Activated CD4-positive, alpha-beta T cell treated with anti-CD3 and anti-CD28 coated beads, Interleukin-2, amount 10 ng/mL, durations not matched to agents 24 days and 14 days (primary cell): ENCODE results near the gene PARP14. TPM values are rescaled to one million over a fixed set of nuclear protein-coding genes. Genes with fewer than 3 reads are reported as not detected.
"Not testable (repeated sequence)": the region's sequence is repeated elsewhere in the genome, so short reads cannot be mapped to it uniquely, and the experiment has no call there.

Experiments used
- DNase-seq: peaks from one replicate; pipeline ENCODE4 v3.0.0; 2022
- H3K27ac Mint-ChIP-seq: one replicate; pipeline ENCODE4 v1.8.0; 2022; ENCODE audit warnings: mild to moderate bottlenecking, mixed read lengths
- H3K27me3 Mint-ChIP-seq: one replicate; pipeline ENCODE4 v1.8.0; 2022; ENCODE audit warnings: mixed read lengths
- H3K36me3 Mint-ChIP-seq: one replicate; pipeline ENCODE4 v1.8.0; 2022; ENCODE audit warnings: low read depth, mild to moderate bottlenecking, mixed read lengths
- H3K4me1 Mint-ChIP-seq: one replicate; pipeline ENCODE4 v1.8.0; 2021; ENCODE audit warnings: mixed read lengths
- H3K4me3 Mint-ChIP-seq: one replicate; pipeline ENCODE4 v1.8.0; 2022; ENCODE audit warnings: mild to moderate bottlenecking, moderate library complexity, mixed read lengths
- H3K9me3 Mint-ChIP-seq: one replicate; pipeline ENCODE4 v1.8.0; 2021; ENCODE audit warnings: mixed read lengths
- intact Hi-C: fragments of 100-400 bp; cut with micrococcal nuclease; formaldehyde crosslinking; loops from one replicate; pipeline ENCODE4 v1.15.1; 2023
- total RNA-seq: library from RNA; stranded (reverse); gene quantifications from 2 replicates; pipeline ENCODE4 v1.2.3, GENCODE V29; 2022

The PARP14 gene
- total RNA-seq, 1 donor from 2014 or later: 65.6 TPM

- Mint-ChIP-seq H3K9me3 (no peaks in the 10 kb centered on the region), H3K36me3 (peaks cover 44% of the 10 kb centered on the region), H3K27ac (peak overlapping the region; percentile 73), H3K4me1 (peaks cover 53% of the 10 kb centered on the region), H3K27me3 (no peaks in the 10 kb centered on the region), H3K4me3 (peak overlapping the region; percentile 6)
- intact Hi-C loops: no loop called here
- DNase-seq: no peak
These were observed 6.7 kb downstream of the PARP14 start for GRCh38 chr3:122687298-122687697.

GRCh38 chr3:122688996-122689395 lies 8.4 kb downstream of the PARP14 start:
- no peak for DNase-seq
- no peak overlapping the region for H3K4me3 Mint-ChIP-seq
- H3K27ac Mint-ChIP-seq: no peak overlapping the region
- no peaks in the 10 kb centered on the region for H3K9me3 Mint-ChIP-seq
- no peaks in the 10 kb centered on the region for H3K27me3 Mint-ChIP-seq
- peaks cover 38% of the 10 kb centered on the region for H3K4me1 Mint-ChIP-seq
- peaks cover 50% of the 10 kb centered on the region for H3K36me3 Mint-ChIP-seq
- intact Hi-C loops: no loop called here

GRCh38 chr3:122689587-122689986 lies 8.9 kb downstream of the PARP14 start:
- intact Hi-C loops: no loop called here

GRCh38 chr3:122690096-122690495 lies 9.5 kb downstream of the PARP14 start:
- H3K27me3 Mint-ChIP-seq: no peaks in the 10 kb centered on the region

More at GRCh38 chr3:122689587-122689986, 8.9 kb downstream of the PARP14 start:
- H3K27me3 Mint-ChIP-seq: no peaks in the 10 kb centered on the region
- no peak overlapping the region for H3K4me3 Mint-ChIP-seq
- no peaks in the 10 kb centered on the region for H3K9me3 Mint-ChIP-seq
- H3K27ac Mint-ChIP-seq: peak overlapping the region; percentile 10
- peaks cover 34% of the 10 kb centered on the region for H3K4me1 Mint-ChIP-seq
- DNase-seq: no peak
- H3K36me3 Mint-ChIP-seq: peaks cover 51% of the 10 kb centered on the region

GRCh38 chr3:122691195-122691594 lies 10.6 kb downstream of the PARP14 start:
- DNase-seq: no peak
- Mint-ChIP-seq H3K4me1 (peaks cover 38% of the 10 kb centered on the region), H3K36me3 (peaks cover 56% of the 10 kb centered on the region), H3K9me3 (no peaks in the 10 kb centered on the region), H3K27me3 (no peaks in the 10 kb centered on the region), H3K27ac (no peak overlapping the region), H3K4me3 (no peak overlapping the region)
- intact Hi-C loops: no loop called here

More at GRCh38 chr3:122690096-122690495, 9.5 kb downstream of the PARP14 start:
- peaks cover 53% of the 10 kb centered on the region for H3K36me3 Mint-ChIP-seq
- H3K27ac Mint-ChIP-seq: peak overlapping the region; percentile 10
- intact Hi-C loops: no loop called here
- no peak overlapping the region for H3K4me3 Mint-ChIP-seq
- no peaks in the 10 kb centered on the region for H3K9me3 Mint-ChIP-seq
- H3K4me1 Mint-ChIP-seq: peaks cover 38% of the 10 kb centered on the region
- DNase-seq: no peak

GRCh38 chr3:122692674-122693073 lies 12.0 kb downstream of the PARP14 start:
- intact Hi-C loops: no loop called here
- Mint-ChIP-seq H3K36me3 (peaks cover 66% of the 10 kb centered on the region), H3K4me3 (no peak overlapping the region), H3K27me3 (no peaks in the 10 kb centered on the region), H3K27ac (no peak overlapping the region), H3K9me3 (no peaks in the 10 kb centered on the region), H3K4me1 (peaks cover 31% of the 10 kb centered on the region)
- no peak for DNase-seq

GRCh38 chr3:122694966-122695365 lies 14.3 kb downstream of the PARP14 start:
- peaks cover 31% of the 10 kb centered on the region for H3K4me1 Mint-ChIP-seq
- peaks cover 74% of the 10 kb centered on the region for H3K36me3 Mint-ChIP-seq
- DNase-seq: no peak
- H3K9me3 Mint-ChIP-seq: no peaks in the 10 kb centered on the region
- no peaks in the 10 kb centered on the region for H3K27me3 Mint-ChIP-seq
- intact Hi-C loops: no loop called here
- no peak overlapping the region for H3K4me3 Mint-ChIP-seq
- H3K27ac Mint-ChIP-seq: peak overlapping the region; percentile 9

- Mint-ChIP-seq H3K36me3 (peaks cover 82% of the 10 kb centered on the region), H3K4me3 (no peak overlapping the region), H3K27me3 (no peaks in the 10 kb centered on the region), H3K9me3 (no peaks in the 10 kb centered on the region), H3K4me1 (peaks cover 32% of the 10 kb centered on the region), H3K27ac (no peak overlapping the region)
- intact Hi-C loops: no loop called here
- no peak for DNase-seq
These were observed 15.4 kb downstream of the PARP14 start for GRCh38 chr3:122695927-122696561.

GRCh38 chr3:122697952-122698620 lies 17.4 kb downstream of the PARP14 start:
- H3K27me3 Mint-ChIP-seq: no peaks in the 10 kb centered on the region
- intact Hi-C loops: no loop called here
- H3K9me3 Mint-ChIP-seq: no peaks in the 10 kb centered on the region
- no peak overlapping the region for H3K27ac Mint-ChIP-seq
- peaks cover 77% of the 10 kb centered on the region for H3K36me3 Mint-ChIP-seq
- no peak overlapping the region for H3K4me3 Mint-ChIP-seq
- H3K4me1 Mint-ChIP-seq: peaks cover 33% of the 10 kb centered on the region
- DNase-seq: no peak

GRCh38 chr3:122700193-122700592 lies 19.6 kb downstream of the PARP14 start:
- no peak overlapping the region for H3K27ac Mint-ChIP-seq
- H3K4me1 Mint-ChIP-seq: peaks cover 31% of the 10 kb centered on the region
- no peaks in the 10 kb centered on the region for H3K27me3 Mint-ChIP-seq
- H3K4me3 Mint-ChIP-seq: no peak overlapping the region
- H3K9me3 Mint-ChIP-seq: no peaks in the 10 kb centered on the region
- intact Hi-C loops: no loop called here
- DNase-seq: no peak
- peaks cover 78% of the 10 kb centered on the region for H3K36me3 Mint-ChIP-seq

GRCh38 chr3:122705379-122705778 lies 24.7 kb downstream of the PARP14 start:
- Mint-ChIP-seq H3K27ac (no peak overlapping the region), H3K4me1 (peaks cover 37% of the 10 kb centered on the region), H3K9me3 (peaks cover 10% of the 10 kb centered on the region), H3K4me3 (no peak overlapping the region), H3K36me3 (peaks cover 77% of the 10 kb centered on the region), H3K27me3 (no peaks in the 10 kb centered on the region)
- no peak for DNase-seq
- intact Hi-C loops: no loop called here

GRCh38 chr3:122710616-122711251 lies 30.1 kb downstream of the PARP14 start:
- peak overlapping the region; percentile 73 for H3K4me3 Mint-ChIP-seq
- H3K9me3 Mint-ChIP-seq: peaks cover 12% of the 10 kb centered on the region
- H3K4me1 Mint-ChIP-seq: peaks cover 38% of the 10 kb centered on the region
- peak overlapping the region; percentile 81 for H3K27ac Mint-ChIP-seq
- H3K27me3 Mint-ChIP-seq, intact Hi-C loops, DNase-seq: not testable (repeated sequence)
- peaks cover 84% of the 10 kb centered on the region for H3K36me3 Mint-ChIP-seq

GRCh38 chr3:122714273-122714672 lies 33.6 kb downstream of the PARP14 start:
- Mint-ChIP-seq H3K36me3 (peaks cover 87% of the 10 kb centered on the region), H3K27me3 (no peaks in the 10 kb centered on the region), H3K27ac (no peak overlapping the region), H3K4me3 (no peak overlapping the region), H3K9me3 (peaks cover 12% of the 10 kb centered on the region), H3K4me1 (peaks cover 27% of the 10 kb centered on the region)
- intact Hi-C loops: no loop called here
- DNase-seq: no peak

- Mint-ChIP-seq H3K9me3 (no peaks in the 10 kb centered on the region), H3K4me3 (no peak overlapping the region), H3K4me1 (peaks cover 4% of the 10 kb centered on the region), H3K27ac (no peak overlapping the region), H3K27me3 (no peaks in the 10 kb centered on the region), H3K36me3 (peaks cover 85% of the 10 kb centered on the region)
- intact Hi-C loops: no loop called here
- no peak for DNase-seq
These were observed 36.0 kb downstream of the PARP14 start for GRCh38 chr3:122716667-122717066.
